Esophagus muscularis mucosa (tissue), 4 donors: ENCODE measurements around the gene FAM24B. TPM values are rescaled to one million over a fixed set of nuclear protein-coding genes. Genes with fewer than 3 reads are reported as not detected.

ENCODE experiments used
- DNase-seq: peaks from one replicate; pipeline ENCODE4 v3.0.0-alpha.2; 2017; ENCODE audit errors: extremely low spot score
- H3K27ac ChIP-seq, 4 donors: fragments of 200-600 bp; sonication (generic); replicated peaks in 1 of 4; 1 replicate in 3 of 4; 2 replicates in 1 of 4; pipeline ENCODE4 v1.5.1; 2016 to 2019; ENCODE audit warnings: mild to moderate bottlenecking in 1 of 4
- H3K27me3 ChIP-seq, 4 donors: fragments of 200-600 bp; sonication (generic); one replicate each; pipeline versions ENCODE4 v1.5.1 to v1.6.0; 2016 to 2019
- H3K36me3 ChIP-seq, 4 donors: fragments of 200-600 bp; sonication (generic); one replicate each; pipeline ENCODE4 v1.5.1; 2016 to 2019
- H3K4me1 ChIP-seq, 4 donors: fragments of 200-600 bp; sonication (generic); one replicate each; pipeline ENCODE4 v1.5.1; 2016 to 2019
- H3K4me3 ChIP-seq, 4 donors: fragments of 200-600 bp; sonication (generic); 1 replicate in 2 of 4; 2 replicates in 2 of 4; pipeline ENCODE4 v1.5.1; 2016 to 2019; ENCODE audit warnings: mild to moderate bottlenecking in 4 of 4, moderate library complexity in 1 of 4
- H3K9me3 ChIP-seq, 4 donors: fragments of 200-600 bp; sonication (generic); 1 replicate in 3 of 4; 2 replicates in 1 of 4; pipeline ENCODE4 v1.5.1; 2016 to 2019
- CTCF ChIP-seq, 3 experiments: fragments of 200-600 bp in 2 of 3; fragments of 450-650 bp in 1 of 3; sonication (generic) in 2 of 3; IDR thresholded peaks; one replicate each; pipeline ENCODE4 v1.5.1; 2017 to 2019; ENCODE audit warnings: antibody characterized with exemption in 3 of 3, mild to moderate bottlenecking in 2 of 3, moderate library complexity in 1 of 3
- EP300 ChIP-seq: sonication (generic); formaldehyde crosslinking; IDR thresholded peaks from one replicate; pipeline ENCODE4 v1.6.1; 2017; ENCODE audit warnings: antibody characterized with exemption
- POLR2A ChIP-seq: fragments of 450-650 bp; IDR thresholded peaks from one replicate; pipeline ENCODE4 v1.6.1; 2017; ENCODE audit warnings: antibody characterized with exemption, moderate library complexity, mild to moderate bottlenecking, low read depth
- POLR2AphosphoS5 ChIP-seq, 2 donors: sonication (generic); formaldehyde crosslinking; IDR thresholded peaks; one replicate each; pipeline ENCODE4 v1.6.1; 2017; ENCODE audit warnings: antibody characterized with exemption in 2 of 2
- WGBS: methylation state at CpG from one replicate; pipeline ENCODE4 v1.1.5; 2018; 5-methylcytosine and 5-hydroxymethylcytosine counted together
- intact Hi-C: fragments of 100-400 bp; cut with DNase I; formaldehyde crosslinking; loops from one replicate; pipeline ENCODE4 v1.15.1; 2023
- total RNA-seq, 4 donors: library from RNA; depleted of rRNA; stranded (reverse); fragments of >200 nt; gene quantifications; one replicate each; pipeline versions ENCODE4 v1.1.0 to v1.2.1, GENCODE V29; 2016

Gene FAM24B
- total RNA-seq, 4 donors from 2014 or later: 1.2 to 3.1 (median 2.7) TPM; not detected in 1

- intact Hi-C loops: no loop called here
- TF ChIP-seq CTCF (IDR thresholded peaks at IDR 0.05) (no peak), EP300 (no peak), POLR2A (no peak), POLR2AphosphoS5 (IDR thresholded peaks at IDR 0.05) (no peak)
- 91% methylated on average over 3 of the region's 4 CpGs for WGBS
- no peaks in the 10 kb centered on the region for H3K4me1 ChIP-seq
- H3K27me3 ChIP-seq: peaks cover 0 to 6% (median 0%) of the 10 kb centered on the region in 4 donors
- no peak overlapping the region for H3K4me3 ChIP-seq
- H3K36me3 ChIP-seq: peaks cover 0 to 12% (median 0%) of the 10 kb centered on the region in 4 donors
- H3K9me3 ChIP-seq: no peaks in the 10 kb centered on the region
- H3K27ac ChIP-seq: no peak overlapping the region
- peak; percentile 60 for DNase-seq
Observed at GRCh38 chr10:122828716-122829255, 50.6 kb downstream of the FAM24B start.

GRCh38 chr10:122827302-122827701 lies 52.1 kb downstream of the FAM24B start:
- TF ChIP-seq EP300 (no peak), POLR2AphosphoS5 (IDR thresholded peaks at IDR 0.05) (no peak), POLR2A (no peak), CTCF (IDR thresholded peaks at IDR 0.05) (no peak)
- Histone ChIP-seq H3K27me3 (peaks cover 0 to 6% (median 0%) of the 10 kb centered on the region in 4 donors), H3K4me3 (no peak overlapping the region), H3K27ac (no peak overlapping the region), H3K9me3 (no peaks in the 10 kb centered on the region), H3K4me1 (no peaks in the 10 kb centered on the region), H3K36me3 (peaks cover 0 to 7% (median 0%) of the 10 kb centered on the region in 4 donors)
- intact Hi-C loops: no loop called here
- DNase-seq: peak; percentile 55
- 90% methylated on average over 3 of the region's 3 CpGs for WGBS

- Histone ChIP-seq H3K9me3 (no peaks in the 10 kb centered on the region), H3K4me1 (no peaks in the 10 kb centered on the region), H3K27ac (no peak overlapping the region), H3K4me3 (no peak overlapping the region), H3K36me3 (no peaks in the 10 kb centered on the region), H3K27me3 (peaks cover 0 to 32% (median 0%) of the 10 kb centered on the region in 4 donors)
- no peak for TF ChIP-seq POLR2AphosphoS5 (IDR thresholded peaks at IDR 0.05)
- TF ChIP-seq POLR2A: no peak
- TF ChIP-seq CTCF (IDR thresholded peaks at IDR 0.05): no peak
- no peak for TF ChIP-seq EP300
- intact Hi-C loops: no loop called here
- DNase-seq: peak; percentile 88
- 76% methylated on average over 5 of the region's 11 CpGs for WGBS
Observed at GRCh38 chr10:122822973-122823690, 56.2 kb downstream of the FAM24B start.

DNA sequence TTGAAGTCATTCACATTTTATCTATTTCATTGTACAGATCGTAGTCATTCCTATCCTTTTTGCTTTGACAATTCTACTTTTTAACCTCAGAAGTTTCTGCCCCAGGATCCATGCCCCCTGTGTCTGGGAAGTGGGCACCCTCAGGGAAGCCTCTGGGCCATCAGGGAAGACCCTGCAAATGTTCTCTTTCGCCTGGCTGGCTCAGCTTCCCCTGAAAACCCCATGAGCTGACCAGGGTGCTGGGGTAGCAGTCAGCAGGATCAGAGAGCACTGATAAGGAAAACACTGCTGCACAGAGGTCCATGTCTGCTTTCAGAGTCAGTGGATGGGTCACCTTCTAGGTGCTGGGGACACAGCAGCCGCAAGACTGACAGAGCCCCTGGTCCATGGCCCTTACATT lies 57.6 kb downstream of the FAM24B start:
- Histone ChIP-seq H3K4me3 (no peak overlapping the region), H3K27ac (no peak overlapping the region), H3K9me3 (no peaks in the 10 kb centered on the region), H3K36me3 (no peaks in the 10 kb centered on the region), H3K27me3 (peaks cover 0 to 32% (median 0%) of the 10 kb centered on the region in 4 donors), H3K4me1 (no peaks in the 10 kb centered on the region)
- intact Hi-C loops: no loop called here
- peak; percentile 55 for DNase-seq
- WGBS: 74% methylated on average over 3 of the region's 3 CpGs
- no peak for TF ChIP-seq CTCF (IDR thresholded peaks at IDR 0.05)
- TF ChIP-seq POLR2A: no peak
- no peak for TF ChIP-seq POLR2AphosphoS5 (IDR thresholded peaks at IDR 0.05)
- no peak for TF ChIP-seq EP300

DNA sequence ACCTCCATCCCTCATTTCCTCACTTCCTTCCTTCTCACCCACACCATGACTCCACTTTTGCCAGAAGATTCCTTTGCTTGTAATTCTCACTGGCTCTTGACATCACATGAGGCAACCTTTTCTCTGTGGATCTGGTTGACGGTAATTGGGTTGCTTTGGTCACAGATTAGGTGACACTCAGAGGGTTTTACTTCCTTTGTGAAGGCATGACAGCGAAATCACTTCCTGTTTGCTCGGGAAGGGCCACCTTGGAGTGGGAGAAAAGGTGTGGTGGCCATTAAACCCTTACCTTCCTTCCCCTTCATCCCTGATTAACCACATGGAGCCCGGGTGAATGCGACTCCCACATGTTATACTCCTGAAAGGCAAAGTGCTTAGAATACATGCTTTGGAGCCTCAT lies 63.9 kb downstream of the FAM24B start:
- Histone ChIP-seq H3K27me3 (peaks cover 0 to 21% (median 0%) of the 10 kb centered on the region in 4 donors), H3K4me3 (no peak overlapping the region), H3K9me3 (no peaks in the 10 kb centered on the region), H3K4me1 (no peaks in the 10 kb centered on the region), H3K27ac (no peak overlapping the region), H3K36me3 (no peaks in the 10 kb centered on the region)
- DNase-seq: no peak
- WGBS: 84% methylated on average over 5 of the region's 5 CpGs
- no peak for TF ChIP-seq POLR2AphosphoS5 (IDR thresholded peaks at IDR 0.05)
- no peak for TF ChIP-seq EP300
- no peak for TF ChIP-seq POLR2A
- no peak for TF ChIP-seq CTCF (IDR thresholded peaks at IDR 0.05)
- intact Hi-C loops: no loop called here
